Activated CD8-positive, alpha-beta memory T cell treated with anti-CD3 and anti-CD28 coated beads, Interleukin-2, amount 50 U/mL, for 48 hours (primary cell): Measurements from ENCODE around the gene PDE6H.

Experiments
- DNase-seq: peaks from one replicate; pipeline ENCODE4 v3.0.0-alpha.2; 2020

Gene PDE6H

DNA sequence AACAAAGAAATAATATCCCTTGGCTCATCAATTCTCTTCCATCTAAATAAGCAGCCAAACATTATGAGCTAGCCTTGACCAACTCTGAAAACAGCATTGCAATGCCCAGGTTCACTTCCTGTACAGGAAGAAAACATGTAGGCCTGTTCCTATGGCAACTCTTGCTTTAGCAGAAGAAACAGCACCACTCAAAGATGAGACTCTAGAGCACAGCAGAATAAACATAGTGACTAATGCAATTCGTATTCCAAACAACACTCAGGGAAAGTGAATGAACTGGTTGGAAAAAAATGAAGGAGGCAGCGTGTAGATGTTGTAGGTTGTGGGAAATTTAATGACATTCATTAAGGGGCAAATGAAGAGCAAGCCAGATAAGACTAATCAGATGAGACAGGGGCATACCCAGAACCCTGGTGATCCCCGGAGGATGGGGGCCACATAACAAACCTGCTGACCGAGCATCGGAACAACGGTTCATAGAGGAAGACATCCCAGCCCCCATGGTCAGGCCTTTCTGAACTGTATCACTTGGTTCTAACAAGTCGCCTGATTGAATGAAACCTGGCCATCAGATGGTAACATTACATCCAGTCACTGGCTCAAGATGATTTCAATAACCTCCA is 20.4 kb upstream of the PDE6H start:
- DNase-seq, result no peak

DNA sequence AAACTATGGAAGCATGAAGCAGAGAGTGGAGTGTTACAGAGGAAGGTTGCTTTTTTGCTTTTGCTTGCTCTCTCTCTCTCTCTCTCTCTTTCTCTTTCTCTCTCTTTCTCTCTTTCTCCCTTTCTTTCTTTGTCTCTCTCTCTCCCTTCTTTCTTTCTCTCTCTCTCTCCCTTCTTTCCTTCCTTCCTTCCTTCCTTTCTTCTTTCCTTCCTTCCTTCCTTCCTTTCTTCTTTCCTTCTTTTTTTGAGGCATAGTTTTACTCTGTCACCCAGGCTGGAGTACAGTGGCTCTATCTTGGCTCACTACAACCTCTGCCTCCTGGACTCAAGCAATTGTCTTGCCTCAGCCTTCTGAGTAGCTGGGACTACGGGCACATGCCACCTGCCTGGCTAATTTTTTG is 19.1 kb upstream of the PDE6H start:
- no peak for DNase-seq

DNA sequence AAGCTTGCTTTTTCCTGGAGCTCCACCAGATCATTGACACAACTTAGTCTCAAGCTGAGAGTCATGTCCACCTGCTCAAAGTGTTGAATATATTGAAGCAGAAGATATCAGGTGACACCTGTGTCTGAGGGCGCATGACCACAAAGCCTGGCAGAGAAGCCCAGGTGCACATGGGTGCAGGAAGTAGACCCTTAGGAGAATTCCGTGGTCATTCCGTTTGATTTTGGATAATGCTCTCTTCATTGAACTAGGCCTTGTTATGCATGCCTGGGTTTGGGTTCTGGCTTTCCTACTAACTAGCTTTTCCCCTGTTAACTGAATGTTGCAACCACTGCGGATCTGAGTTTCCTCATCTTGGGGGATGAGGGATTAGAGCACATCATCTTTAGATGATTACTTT is 18.6 kb upstream of the PDE6H start:
- no peak for DNase-seq

DNA sequence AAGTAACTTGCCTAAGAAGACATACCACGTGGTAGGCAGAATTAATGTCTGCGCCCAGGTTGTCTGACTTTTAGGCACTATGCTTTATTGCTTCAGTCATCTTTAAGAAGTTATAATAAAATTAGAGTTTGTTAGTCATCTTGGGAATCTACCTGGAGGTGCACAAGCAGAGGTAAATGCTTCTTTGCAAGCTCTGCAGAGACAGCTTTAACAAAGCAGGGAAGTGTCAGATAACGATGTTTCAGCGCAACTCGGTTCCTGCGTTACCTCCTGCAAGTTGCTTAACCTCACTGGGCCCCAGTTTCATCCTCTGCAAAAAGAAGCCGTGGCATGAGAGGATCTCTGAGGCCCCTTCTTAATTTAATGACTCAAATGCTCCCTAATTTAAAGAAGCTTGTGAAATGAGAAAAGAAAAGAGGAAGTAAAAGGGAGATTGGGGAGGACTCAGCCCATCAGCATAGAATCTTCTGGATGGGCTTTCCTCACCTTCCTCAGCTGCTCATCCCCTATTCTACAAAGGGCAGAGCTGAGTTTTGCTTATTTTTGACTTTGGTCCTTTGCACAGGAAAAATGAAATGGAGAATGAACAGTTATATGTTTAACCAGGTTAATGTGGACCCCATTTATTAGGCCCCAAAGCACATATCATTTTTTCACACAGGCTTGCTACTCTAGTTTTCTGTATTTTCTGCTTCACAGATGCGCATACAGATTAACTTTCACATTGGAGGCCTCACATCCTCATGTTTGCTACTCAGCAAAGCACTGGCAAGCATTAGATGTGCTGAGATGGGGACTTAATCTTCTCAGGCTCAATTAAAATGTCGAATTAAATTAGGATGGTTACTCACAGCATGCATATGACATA is 16.6 kb upstream of the PDE6H start:
- no peak for DNase-seq

DNA sequence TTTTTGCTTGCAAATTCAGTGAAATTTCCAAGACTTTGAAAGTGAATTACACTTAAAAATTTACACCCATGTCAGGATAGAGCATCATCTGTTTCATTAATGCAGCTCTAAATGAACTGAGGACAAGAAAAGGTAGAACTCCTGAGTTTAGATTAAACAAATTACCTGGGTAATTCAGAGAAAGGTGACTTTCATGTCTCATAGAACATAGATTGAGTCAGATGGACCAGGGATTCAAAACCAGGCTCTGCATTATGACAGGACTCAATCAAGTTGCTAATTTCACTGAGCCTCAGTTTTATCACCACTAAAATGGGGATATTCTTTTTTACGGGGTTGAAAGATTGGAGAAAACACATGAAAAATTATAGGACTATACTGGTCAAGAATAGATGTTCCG is 15.9 kb upstream of the PDE6H start:
- DNase-seq, result no peak

DNA sequence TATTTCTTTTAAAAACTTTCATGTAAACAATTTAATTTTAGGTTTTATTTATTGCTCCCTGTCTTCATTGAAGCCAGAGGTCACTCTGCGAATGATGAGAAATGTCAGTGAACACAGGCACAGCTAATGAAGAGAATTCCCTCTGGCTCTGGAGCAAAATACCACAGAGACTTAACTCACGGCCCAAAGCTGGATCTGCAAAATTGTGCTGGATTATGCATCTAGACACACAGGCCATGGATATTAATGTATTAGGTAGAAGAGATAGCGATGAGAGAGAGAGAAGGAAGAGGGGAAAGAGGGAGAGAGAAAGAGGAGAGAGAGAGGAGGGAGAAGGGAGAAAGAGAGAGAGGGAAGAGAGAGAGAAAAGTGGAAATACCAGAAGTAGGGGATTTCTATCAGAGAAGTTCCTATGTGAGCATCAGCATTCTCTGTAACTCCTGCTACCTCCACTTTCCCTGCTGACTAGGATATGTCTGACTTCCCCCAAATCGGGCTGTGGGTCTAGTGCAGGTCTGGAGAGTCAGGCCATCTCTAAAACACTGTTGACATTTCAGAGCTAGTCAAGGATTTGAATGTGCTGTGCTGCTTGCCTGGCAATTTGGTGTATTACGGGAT is 15.2 kb upstream of the PDE6H start:
- no peak for DNase-seq

DNA sequence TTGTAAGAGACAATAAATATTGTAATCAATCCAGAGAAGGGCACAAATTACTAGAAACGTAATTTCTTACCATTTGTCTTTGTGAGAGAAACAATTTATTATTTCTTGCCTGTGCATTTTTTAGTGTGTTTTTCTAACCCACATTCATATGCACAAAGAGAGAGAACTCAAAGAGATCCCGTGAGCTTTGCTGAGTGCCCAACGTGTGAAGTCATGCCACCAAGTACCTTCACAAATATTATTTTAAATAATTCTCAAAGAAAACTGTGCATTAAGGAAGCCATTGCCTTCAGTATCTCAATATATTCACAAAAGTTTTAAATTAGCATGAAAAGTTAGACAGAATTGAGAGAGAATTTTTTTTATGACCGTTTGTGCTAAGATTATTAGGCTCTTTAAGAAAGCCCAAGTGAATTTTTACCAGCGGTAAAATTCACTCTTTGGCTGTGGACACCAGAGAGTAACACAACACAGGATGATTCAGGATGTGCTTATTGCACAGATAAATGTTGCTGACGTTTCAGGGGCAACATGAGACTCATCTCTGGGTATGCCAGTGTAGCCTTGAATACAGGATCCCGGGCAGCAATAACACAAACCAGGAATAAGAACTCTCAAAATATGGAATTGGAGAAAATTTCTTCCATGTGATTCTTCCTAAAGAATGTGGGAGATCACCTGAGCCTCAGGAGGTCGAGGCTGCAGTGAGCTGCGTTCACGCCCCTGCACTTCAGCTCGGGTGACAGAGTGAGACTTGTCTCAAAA is 14.3 kb upstream of the PDE6H start:
- no peak for DNase-seq

DNA sequence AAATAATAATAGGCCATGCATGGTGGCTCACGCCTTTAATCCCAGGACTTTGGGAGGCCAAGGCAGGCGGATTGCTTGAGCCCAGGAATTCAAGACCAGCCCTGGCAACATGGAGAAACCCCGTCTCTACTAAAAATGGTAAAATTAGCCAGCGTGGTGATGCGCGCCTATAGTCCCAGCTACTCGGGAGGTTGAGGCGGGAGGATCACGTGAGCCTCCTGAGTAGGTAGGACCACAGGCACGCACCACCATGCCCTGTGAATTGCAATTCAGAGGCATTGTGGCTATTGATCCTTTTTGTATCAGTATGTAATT is 13.8 kb upstream of the PDE6H start:
- DNase-seq, result no peak

DNA sequence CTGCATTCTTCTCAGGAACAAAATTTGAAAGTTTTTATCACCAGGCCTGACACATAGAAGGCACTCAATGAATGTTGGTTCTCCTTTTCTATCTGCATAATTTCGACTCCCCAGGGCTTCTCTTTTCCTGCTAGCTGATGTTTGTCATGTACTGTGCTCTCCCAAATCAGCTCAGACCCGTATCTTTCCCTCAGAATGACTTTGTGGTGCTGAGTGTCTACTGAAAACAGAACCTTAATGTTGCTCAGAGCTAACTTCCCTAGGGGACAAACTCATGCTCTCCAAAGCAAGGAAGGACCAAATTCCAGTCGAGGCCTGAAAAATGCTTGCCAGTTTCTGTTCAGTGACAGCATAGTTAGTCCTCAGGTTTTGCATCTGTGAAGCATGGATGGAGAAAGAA is 13.4 kb upstream of the PDE6H start:
- no peak for DNase-seq

DNA sequence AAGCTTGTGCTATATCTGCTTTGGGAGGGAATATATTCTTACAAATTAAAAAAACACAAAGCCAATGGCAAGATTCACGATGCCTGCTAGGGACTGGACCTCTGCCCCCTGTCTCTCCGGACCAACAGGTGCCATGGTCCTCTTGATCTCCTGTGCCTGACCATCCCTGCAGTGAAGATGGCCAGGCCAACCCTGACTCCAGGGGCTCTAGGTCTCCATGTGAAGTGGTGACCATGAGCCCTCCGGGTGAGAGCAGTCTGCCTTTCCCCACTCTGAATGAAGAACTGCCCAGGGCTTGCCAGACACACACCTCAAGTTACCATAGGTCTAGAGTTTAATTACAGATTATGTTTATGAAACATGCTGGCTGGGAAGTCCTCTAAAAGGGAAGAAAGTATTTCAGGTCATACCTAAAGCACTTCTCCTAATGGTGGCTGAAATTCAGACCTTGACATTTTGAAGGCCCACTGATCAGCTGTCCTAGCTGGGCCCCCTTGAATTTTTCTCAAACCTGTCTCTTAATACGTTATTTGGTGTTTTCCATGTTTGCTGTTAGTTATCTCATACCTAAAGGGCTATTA is 12.8 kb upstream of the PDE6H start:
- DNase-seq, result no peak

DNA sequence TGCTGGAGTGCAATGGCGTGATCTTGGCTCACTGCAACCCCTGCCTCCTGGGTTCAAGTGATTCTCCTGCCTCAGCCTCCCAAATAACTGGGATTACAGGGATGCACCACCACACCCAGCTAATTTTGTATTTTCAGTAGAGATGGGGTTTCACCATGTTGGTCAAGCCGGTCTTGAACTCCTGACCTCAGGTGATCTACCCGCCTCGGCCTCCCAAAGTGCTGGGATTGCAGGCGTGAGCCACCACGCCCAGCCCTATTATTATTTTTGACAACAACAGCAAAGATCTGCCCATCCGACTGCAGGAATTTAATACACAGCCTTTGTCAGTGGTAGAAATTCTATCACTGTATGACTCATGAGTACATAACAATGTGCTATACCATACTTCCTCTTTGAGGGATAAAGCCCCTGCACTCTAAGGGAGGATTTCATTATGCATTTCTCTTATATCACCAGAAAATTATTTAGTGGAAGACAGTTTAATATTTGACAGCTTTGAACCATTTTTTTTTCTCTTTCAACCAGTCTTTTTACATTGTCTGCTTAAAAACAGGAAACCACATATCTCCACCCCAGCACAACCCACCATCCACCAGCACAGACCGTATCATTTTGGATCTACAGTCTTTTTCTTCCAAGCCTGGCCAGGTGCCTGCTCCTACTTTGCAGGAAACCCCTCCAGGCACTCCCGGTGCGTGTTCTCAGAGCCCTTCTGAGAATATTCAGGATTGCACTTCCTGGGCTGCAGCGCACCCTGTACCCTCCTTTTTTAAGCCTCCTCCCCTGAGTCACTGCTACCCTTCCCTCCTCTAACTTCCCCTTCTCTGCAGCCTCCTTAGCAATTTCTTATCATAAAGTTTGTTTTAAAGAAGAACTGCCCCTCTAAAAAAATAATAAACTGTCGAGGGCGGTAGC is 12.0 kb upstream of the PDE6H start:
- no peak for DNase-seq

DNA sequence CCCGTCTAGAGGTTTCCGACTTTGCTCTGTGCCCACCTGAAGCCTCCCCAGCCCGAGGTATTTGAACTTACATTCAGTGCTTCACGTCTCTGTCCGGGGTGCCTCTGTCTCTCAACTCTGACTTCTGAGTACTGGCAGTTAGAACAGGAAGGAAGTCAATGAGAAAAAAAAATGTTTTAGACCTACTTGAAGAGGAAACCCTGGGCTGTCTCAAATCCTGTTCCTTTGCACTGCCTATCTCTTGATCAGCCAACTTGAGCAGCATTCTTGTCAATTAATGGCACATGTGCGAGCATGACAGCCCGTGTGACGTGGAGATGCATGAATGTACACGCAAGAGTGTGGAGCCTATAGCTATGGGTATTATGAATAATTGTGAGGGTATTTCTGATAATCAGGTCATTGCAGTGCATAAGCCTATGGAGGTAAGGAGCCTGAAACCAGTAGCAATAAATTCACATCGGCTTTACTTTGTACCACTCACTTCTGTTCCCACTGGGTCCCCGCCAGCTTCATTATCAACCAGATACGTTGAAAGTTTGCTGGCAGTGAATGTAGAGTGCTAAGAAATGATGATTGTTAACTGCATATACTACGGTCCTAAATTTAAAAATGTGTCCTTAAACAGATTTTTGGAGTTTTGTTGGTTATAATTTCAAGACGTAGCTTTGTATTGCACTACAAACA is 11.2 kb upstream of the PDE6H start, which contains the start of gene ARHGDIB:
Gene ARHGDIB, minus strand, starts transcription at position 136 of the 687 bp plus-strand sequence. CDS start 10,889 bp downstream, outside the sequence.
- peak; percentile 74 for DNase-seq

DNA sequence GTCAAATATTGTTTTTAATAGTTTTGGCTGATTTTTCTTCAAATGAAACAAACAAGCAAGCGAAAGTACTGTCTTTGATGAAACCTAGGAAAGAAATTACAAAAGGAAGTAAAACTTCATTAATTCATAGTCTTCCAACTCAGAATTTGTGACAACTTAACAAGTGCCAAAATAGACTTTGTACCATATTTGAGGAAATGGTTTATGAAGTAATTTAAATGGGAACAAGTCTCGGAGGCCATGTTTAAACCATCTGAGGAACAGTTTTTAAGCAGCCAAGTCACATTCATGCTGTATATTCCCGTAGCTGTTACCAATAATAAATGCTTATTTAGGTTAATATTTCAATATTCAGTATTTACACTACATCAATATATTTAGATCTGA is 10.7 kb upstream of the PDE6H start:
- no peak for DNase-seq

DNA sequence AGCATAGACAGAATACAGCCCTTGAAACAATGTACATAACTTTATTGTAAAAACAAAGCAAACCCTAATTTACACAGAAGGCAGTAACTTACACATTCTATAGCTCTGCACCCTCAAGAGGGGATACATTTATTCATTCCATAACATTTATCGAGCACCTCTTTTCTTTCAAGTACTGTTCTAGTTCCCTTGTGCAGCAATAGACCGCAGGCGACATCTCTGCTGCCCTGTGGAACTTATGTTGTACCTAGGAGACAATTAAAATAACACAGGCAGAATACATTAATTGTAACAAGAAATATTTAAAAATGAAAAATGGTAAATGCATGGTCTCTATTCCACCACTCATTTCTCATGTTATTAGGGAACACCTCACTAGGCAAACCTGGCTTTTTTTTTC is 10.0 kb upstream of the PDE6H start:
- DNase-seq, result no peak

DNA sequence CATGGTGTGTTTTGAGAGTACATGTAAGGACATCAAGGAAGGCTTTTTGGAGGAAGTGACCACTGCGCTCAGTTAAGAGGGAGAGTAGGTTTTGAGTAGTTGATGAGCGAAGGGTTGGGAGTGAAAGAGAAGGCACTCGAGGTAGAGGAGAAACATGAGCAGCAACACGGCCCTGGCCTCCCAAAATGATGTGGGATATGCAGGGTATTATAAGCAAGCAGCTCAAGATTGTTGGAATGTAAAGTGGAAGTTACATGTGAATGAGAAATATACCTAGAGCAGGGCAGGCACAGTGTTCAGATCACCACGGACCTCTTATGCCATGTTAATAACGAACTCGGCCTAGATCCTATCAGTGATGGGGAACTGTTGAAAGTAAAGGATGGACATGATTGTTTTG is 9.3 kb upstream of the PDE6H start:
- no peak for DNase-seq

DNA sequence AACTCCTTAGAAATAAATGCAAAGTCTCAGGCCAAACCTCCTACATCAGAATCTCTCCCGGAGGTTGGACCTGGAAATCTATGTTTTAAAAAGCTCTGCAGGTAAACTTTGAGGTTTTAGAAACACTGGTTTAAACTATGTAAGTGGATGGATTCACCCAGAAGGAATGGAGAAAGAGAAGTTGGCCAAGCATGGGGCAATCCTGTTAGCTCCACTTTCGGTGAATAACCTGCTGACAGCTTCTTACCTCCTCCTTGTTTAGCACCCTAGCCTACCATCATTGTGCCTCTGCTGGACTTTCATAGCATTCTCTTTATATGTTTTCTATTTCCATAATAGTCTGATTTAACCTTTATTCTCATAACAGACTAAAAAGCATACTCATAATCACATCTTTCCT is 8.4 kb upstream of the PDE6H start:
- no peak for DNase-seq

DNA sequence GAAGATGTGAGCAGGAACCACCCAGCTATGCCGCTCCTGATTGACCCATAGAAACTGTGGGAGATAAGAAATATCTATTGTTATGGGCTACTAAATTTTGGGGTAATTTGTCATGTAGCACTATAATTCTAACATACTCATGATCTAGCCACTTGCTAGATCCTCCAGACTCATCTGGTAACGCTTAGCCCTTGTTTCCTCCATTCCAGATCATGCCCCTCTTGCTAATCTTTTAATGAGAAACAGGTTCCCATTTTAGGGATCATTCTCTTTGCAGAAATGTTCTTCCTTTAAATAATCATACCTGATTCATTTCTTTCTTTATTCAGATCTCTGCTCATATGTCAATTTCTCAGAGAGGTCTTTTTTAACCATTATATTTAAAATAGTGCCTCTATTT is 7.6 kb upstream of the PDE6H start:
- no peak for DNase-seq

DNA sequence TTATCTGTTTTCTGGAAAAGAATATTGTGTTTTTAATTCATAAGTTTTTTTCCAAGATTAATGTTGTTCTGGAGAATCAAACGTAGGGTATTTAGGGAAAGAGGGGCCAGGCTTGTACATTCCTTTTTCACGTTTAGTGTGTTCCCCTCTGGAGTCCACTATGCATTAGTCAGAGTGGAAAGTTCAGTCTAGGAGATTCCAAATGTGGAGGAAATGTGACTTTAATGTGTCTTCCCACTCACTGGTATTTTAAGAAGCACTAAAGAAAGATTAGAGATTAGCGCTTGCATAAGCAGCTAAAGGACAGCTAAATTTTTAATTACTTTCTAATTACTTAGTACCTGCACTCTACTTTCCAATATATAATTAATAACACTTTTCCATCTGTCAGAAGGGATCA is 4.4 kb upstream of the PDE6H start:
- DNase-seq, result no peak

DNA sequence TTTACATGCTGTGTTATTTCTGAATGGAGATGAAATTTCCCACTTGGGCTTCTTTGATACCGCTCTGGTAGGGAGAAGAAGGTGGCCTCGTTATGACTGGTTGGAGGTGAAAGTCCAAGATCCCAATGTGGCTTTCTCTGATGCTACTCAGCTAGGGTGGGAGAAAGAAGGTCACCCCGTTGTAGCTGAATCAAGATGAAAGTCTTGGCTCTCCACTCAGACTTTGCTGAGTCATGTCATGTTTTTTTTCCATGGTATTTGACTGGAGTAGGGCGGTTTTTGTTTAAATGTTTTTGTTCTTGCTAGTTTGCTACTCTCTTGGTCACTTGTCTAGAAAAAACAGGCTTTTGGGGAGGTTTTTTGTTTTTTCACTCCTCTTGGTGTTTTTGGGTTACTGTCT is 2.4 kb upstream of the PDE6H start:
- no peak for DNase-seq

DNA sequence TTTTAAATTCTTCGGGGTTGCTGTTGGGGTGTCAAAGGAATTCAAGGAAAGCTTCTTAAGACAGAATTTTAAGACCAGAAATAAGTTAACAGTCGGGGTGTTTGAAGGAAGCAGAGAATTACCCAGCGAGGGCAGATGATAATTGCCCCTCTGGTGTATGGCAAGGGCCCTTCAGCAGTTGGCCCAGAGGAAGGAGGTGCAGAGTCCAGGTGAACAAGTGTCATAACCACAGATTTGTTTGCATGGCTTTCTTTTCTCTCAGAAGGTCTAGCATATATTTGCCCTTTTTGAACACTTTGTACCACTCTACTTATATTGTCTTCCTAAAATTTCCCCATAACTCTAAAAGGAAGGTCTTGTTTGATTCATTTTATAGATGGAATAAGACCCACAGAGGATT is 1.8 kb downstream of the PDE6H start:
- DNase-seq, result no peak

DNA sequence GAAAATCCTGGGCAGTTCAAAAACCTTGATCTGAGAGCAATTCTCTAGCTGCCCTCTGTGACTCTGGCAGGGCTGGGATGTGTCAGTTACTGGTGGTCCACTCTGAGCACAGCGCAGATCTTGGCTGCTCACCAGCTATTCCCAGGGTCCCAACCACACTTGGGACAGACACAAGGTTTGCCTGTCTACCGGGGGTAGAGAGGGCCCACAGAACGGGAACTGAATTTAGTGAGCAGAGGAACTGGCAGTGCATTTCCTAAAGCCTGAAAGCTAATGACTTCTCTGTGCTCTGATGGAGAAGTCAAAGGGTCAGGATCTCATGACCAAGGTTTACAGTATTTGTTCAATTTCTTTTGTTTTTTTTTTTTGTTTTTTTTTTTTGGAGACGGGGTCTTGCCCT is 2.6 kb downstream of the PDE6H start:
- DNase-seq, result no peak

DNA sequence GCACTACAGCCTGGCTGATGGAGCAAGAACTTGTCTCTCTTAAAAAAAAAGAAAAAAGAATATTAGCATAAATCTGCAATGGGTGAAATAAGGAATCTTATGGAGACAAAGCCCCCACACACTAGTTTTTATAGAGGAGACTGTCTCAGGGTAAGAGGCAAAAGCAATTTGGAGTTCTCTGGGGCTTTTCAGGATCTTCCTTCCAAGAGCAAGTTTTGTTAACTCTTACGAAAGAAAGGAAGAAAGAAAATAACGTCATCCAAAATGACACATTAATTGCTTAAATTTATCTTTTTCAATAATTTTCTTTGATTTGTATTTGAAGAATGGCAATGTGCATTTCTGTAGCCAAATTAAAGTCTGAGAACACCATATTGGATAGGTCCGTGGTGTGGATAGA is 3.8 kb downstream of the PDE6H start:
- no peak for DNase-seq
